ENCODE data around the gene VWA5B2. TPM values are rescaled to one million over a fixed set of nuclear protein-coding genes. Genes with fewer than 3 reads are reported as not detected.

VWA5B2 gene
- total and polyA plus RNA-seq, 2 of the 4 experiments (the other 2 are of a cell fraction): not detected

DNA sequence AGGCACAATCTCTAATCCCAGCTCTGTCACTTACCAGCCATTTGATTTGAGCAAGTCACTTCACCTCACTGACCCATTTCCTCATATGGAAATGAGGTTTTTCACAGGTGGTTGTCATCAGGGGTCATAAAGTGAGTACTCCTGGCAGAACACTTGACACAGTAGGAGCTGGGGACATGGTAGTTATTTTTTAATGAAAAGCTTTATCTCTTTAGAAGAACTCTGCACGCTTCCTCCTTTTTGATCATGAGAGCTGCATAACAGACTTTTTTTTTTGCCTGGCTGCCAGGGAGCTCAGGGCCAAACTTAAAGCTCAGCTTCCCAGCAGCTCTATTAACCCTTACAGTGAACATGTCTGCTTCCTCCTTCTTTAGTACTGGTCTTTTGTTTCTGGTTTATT lies 8.4 kb downstream of the VWA5B2 start:
- H3K4me3 ChIP-seq (ENCODE audit: insufficient read depth, low read depth, low read length): no peak overlapping the region
- H4K8ac ChIP-seq (ENCODE audit: low read depth in 2 of 2, low read length in 2 of 2): no peak overlapping the region
- no peak overlapping the region for H2AK5ac ChIP-seq (ENCODE audit: low read depth, low read length)
- H4K20me1 ChIP-seq (ENCODE audit: insufficient read depth, low read length): peaks cover 13% of the 10 kb centered on the region
- no peak overlapping the region for H2BK120ac ChIP-seq (ENCODE audit: low read depth, low read length)
- intact Hi-C loops (cut with micrococcal nuclease) (no loop called here), dilution Hi-C loops (cut with HindIII; ENCODE audit: low sequenced_read_pairs, unreplicated experiment) (no loop called here), in situ Hi-C loops (cut with MboI; ENCODE audit: low sequenced_read_pairs) (no loop called here)
- ATAC-seq (ENCODE audit: low read depth): no peak
- H2AFZ ChIP-seq (replicated peaks; ENCODE audit: low read length, poor library complexity): no peak overlapping the region
- H3K27ac ChIP-seq (ENCODE audit: insufficient read depth, low read length): no peak overlapping the region
- CTCF ChIA-PET: interaction anchor here (3.1 kb wide), 1 partner anchor 10 kb away, joined by 10 read pairs; no protein-coding TSS in a partner anchor
- H3K9me1 ChIP-seq (ENCODE audit: insufficient read depth, low read length): 0 out of 2 replicates have a peak, but pooled peaks cover 2% of the 10 kb centered on the region
- no peaks in the 10 kb centered on the region for H3K79me1 ChIP-seq (ENCODE audit: low read depth in 1 of 2, low read length in 2 of 2)
- H3K4ac ChIP-seq (ENCODE audit: low read depth, low read length): no peak overlapping the region
- no peak overlapping the region for H2BK20ac ChIP-seq (ENCODE audit: low read depth, low read length)
- WGBS, 2 experiments (ENCODE audit: extremely low coverage in 2 of 2, insufficient read length in 1 of 2): no CpG with 5 or more reads among the region's 1 CpG
- POLR2A ChIA-PET (ENCODE audit: unreplicated experiment): interaction anchor here (0.6 kb wide), 1 partner anchor 10 kb away, joined by 4 read pairs; no protein-coding TSS in a partner anchor
- no peaks in the 10 kb centered on the region for H3K4me1 ChIP-seq (ENCODE audit: control insufficient read depth, insufficient read depth, low read length)
- no peak overlapping the region for H2BK15ac ChIP-seq (ENCODE audit: low read depth, low read length)
- no peak overlapping the region for H2AK9ac ChIP-seq (replicated peaks; ENCODE audit: low read depth, low read length, poor library complexity)
- no peak for TF ChIP-seq POLR2A (IDR thresholded peaks at IDR 0.05; ENCODE audit: low read depth, low read length)
- TF ChIP-seq, protein P1, sequence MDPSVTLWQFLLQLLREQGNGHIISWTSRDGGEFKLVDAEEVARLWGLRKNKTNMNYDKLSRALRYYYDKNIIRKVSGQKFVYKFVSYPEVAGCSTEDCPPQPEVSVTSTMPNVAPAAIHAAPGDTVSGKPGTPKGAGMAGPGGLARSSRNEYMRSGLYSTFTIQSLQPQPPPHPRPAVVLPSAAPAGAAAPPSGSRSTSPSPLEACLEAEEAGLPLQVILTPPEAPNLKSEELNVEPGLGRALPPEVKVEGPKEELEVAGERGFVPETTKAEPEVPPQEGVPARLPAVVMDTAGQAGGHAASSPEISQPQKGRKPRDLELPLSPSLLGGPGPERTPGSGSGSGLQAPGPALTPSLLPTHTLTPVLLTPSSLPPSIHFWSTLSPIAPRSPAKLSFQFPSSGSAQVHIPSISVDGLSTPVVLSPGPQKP (IDR thresholded peaks at IDR 0.05; ENCODE audit: borderline replicate concordance, low read depth, low read length): no peak
- no peak for TF ChIP-seq CEBPB (IDR thresholded peaks at IDR 0.05; ENCODE audit: low read depth, low read length)
- TF ChIP-seq RCOR1 (IDR thresholded peaks at IDR 0.05; ENCODE audit: insufficient replicate concordance, low read length): no peak
- TF ChIP-seq NFE2L2 (IDR thresholded peaks at IDR 0.05; ENCODE audit: low read depth, low read length): no peak
- TF ChIP-seq RFX5 (IDR thresholded peaks at IDR 0.05; ENCODE audit: low read depth, low read length): no peak
- TF ChIP-seq BHLHE40 (IDR thresholded peaks at IDR 0.05; ENCODE audit: low read depth, low read length): no peak
- TF ChIP-seq CHD1 (IDR thresholded peaks at IDR 0.05; ENCODE audit: low read depth, low read length): no peak
- TF ChIP-seq MXI1 (IDR thresholded peaks at IDR 0.05; ENCODE audit: borderline replicate concordance, low read depth, low read length): no peak
- no peak for TF ChIP-seq FOS (IDR thresholded peaks at IDR 0.05; ENCODE audit: low read depth, low read length)
- TF ChIP-seq RAD21 (IDR thresholded peaks at IDR 0.05; ENCODE audit: low read length): no peak
- TF ChIP-seq, protein P2, sequence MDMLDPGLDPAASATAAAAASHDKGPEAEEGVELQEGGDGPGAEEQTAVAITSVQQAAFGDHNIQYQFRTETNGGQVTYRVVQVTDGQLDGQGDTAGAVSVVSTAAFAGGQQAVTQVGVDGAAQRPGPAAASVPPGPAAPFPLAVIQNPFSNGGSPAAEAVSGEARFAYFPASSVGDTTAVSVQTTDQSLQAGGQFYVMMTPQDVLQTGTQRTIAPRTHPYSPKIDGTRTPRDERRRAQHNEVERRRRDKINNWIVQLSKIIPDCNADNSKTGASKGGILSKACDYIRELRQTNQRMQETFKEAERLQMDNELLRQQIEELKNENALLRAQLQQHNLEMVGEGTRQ (IDR thresholded peaks at IDR 0.05; ENCODE audit: low read depth, low read length): no peak
- TF ChIP-seq MAFK (IDR thresholded peaks at IDR 0.05; ENCODE audit: low read depth, low read length): no peak
- no peak for TF ChIP-seq MAZ (IDR thresholded peaks at IDR 0.05; ENCODE audit: borderline replicate concordance, low read depth, low read length)
- no peak overlapping the region for H4K91ac ChIP-seq (ENCODE audit: insufficient read depth, low read depth, low read length)
- no peak overlapping the region for H2BK5ac ChIP-seq (ENCODE audit: low read depth, low read length, poor library complexity, severe bottlenecking)
- H3K36me3 ChIP-seq (ENCODE audit: control insufficient read depth, insufficient read depth, low read length): peaks cover 8% of the 10 kb centered on the region
- H3K56ac ChIP-seq (ENCODE audit: extremely low read depth, insufficient read depth, low read length): no peak overlapping the region
- H3K9me3 ChIP-seq (ENCODE audit: control insufficient read depth, insufficient read depth, low read length): no peaks in the 10 kb centered on the region
- DNase-seq: no peak
- no peak overlapping the region for H3K14ac ChIP-seq (replicated peaks; ENCODE audit: low read depth, low read length)
- no peak overlapping the region for H3K4me2 ChIP-seq (ENCODE audit: low read depth, low read length)
- no peak overlapping the region for H3K9ac ChIP-seq (ENCODE audit: low read depth, low read length)
- H3K27me3 ChIP-seq (ENCODE audit: control insufficient read depth, insufficient read depth, low read length): peaks cover 18% of the 10 kb centered on the region
- no peak overlapping the region for H3K23ac ChIP-seq (ENCODE audit: low read depth, low read length)
- BruUV-seq (replicated peaks): no TSS peak
- no peak overlapping the region for H3K18ac ChIP-seq (ENCODE audit: low read depth, low read length)
- H4K5ac ChIP-seq (ENCODE audit: low read depth, low read length): no peak overlapping the region
